ENCODE data around the gene FOXD1. TPM values are rescaled to one million over a fixed set of nuclear protein-coding genes. Genes with fewer than 3 reads are reported as not detected.

The FOXD1 gene
- total RNA-seq, 1 donor from 2014 or later = 30.0 TPM

- TF ChIP-seq, protein P1, sequence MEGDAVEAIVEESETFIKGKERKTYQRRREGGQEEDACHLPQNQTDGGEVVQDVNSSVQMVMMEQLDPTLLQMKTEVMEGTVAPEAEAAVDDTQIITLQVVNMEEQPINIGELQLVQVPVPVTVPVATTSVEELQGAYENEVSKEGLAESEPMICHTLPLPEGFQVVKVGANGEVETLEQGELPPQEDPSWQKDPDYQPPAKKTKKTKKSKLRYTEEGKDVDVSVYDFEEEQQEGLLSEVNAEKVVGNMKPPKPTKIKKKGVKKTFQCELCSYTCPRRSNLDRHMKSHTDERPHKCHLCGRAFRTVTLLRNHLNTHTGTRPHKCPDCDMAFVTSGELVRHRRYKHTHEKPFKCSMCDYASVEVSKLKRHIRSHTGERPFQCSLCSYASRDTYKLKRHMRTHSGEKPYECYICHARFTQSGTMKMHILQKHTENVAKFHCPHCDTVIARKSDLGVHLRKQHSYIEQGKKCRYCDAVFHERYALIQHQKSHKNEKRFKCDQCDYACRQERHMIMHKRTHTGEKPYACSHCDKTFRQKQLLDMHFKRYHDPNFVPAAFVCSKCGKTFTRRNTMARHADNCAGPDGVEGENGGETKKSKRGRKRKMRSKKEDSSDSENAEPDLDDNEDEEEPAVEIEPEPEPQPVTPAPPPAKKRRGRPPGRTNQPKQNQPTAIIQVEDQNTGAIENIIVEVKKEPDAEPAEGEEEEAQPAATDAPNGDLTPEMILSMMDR (conservative IDR thresholded peaks at IDR 0.05; ENCODE audit: low read depth, low read length) = no peak
- peak overlapping the region; percentile 77 for H3K4me3 ChIP-seq (ENCODE audit: low read depth, low read length)
- DNase-seq (ENCODE audit: low read depth) = no peak
Measured at GRCh38 chr5:73444499-73445438, 3.8 kb downstream of the FOXD1 start.

DNA sequence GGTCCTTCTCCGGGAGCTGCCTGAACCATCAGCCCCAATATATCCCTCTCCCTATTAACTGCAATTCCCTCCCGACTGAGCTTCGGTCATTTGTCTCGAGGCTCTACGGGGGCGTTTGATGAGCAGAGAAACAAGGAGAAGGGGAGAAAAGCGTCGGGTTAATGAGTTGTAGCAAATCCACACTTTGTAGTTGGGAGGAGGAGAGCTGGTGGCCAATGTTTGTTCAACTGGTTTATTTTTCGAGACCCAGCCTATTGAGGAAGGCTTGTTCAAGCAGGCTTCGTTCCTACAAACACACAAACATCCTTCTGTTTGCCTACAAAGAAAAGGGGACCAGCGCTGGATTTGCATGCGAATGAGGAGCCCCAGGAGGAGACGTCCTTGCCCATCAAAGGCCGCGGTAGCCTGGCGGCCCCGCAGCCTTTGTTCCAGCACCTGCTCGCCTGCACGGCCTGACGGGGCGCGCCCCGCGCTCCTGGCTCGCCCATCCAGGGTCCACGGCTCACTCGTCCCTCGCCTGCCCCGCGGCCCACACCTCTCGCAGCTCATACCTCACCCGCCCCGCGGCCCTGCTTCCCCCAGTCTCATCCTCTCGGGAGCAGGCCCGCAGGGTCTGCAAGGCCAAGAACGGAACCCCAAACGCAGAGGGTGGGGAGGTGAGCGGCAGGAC is 4.6 kb downstream of the FOXD1 start:
- no peak for DNase-seq (ENCODE audit: low read depth)
- TF ChIP-seq, protein P1 (conservative IDR thresholded peaks at IDR 0.05; ENCODE audit: low read depth, low read length) = no peak
- H3K4me3 ChIP-seq (ENCODE audit: low read depth, low read length) = peak overlapping the region; percentile 77

- DNase-seq (ENCODE audit: low read depth) = no peak
- H3K4me3 ChIP-seq (ENCODE audit: low read depth, low read length) = no peak overlapping the region
- TF ChIP-seq, protein P1 (conservative IDR thresholded peaks at IDR 0.05; ENCODE audit: low read depth, low read length) = no peak
Measured at GRCh38 chr5:73442996-73443627, 5.5 kb downstream of the FOXD1 start.

- H3K4me3 ChIP-seq (ENCODE audit: low read depth, low read length) = no peak overlapping the region
- no peak for DNase-seq (ENCODE audit: low read depth)
- TF ChIP-seq, protein P1 (conservative IDR thresholded peaks at IDR 0.05; ENCODE audit: low read depth, low read length) = no peak
Measured at GRCh38 chr5:73442231-73442811, 6.3 kb downstream of the FOXD1 start.

DNA sequence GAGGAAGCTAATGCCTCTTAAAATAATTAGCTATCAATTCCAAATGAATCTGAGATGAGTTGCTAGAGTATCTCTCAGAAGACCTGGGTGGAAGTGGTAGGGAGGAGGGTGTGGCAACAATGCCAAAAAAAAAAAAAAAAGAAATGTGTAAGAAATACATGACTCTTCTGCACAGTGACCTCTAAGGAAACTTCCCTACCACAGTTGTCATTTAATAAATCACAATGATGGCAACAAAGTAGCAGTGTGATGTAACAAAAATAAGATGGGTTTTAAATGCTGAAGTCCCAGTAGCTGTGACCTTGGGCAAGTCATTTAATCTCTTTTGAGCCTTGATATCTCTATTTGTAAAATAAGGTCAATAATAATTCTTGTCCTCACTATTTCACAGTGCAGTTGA is 7.2 kb downstream of the FOXD1 start:
- TF ChIP-seq, protein P1 (conservative IDR thresholded peaks at IDR 0.05; ENCODE audit: low read depth, low read length) = no peak
- DNase-seq (ENCODE audit: low read depth) = no peak
- no peak overlapping the region for H3K4me3 ChIP-seq (ENCODE audit: low read depth, low read length)

- no peak for DNase-seq (ENCODE audit: low read depth)
- H3K4me3 ChIP-seq (ENCODE audit: low read depth, low read length) = no peak overlapping the region
- TF ChIP-seq, protein P1 (conservative IDR thresholded peaks at IDR 0.05; ENCODE audit: low read depth, low read length) = no peak
Measured at GRCh38 chr5:73440262-73440661, 8.3 kb downstream of the FOXD1 start.
